Activated gamma-delta T cell treated with Interleukin-2 at 50 U/mL for 16 hours (primary cell): ENCODE data around the gene ITIH5.

ENCODE experiments used
- DNase-seq: peaks from one replicate; pipeline ENCODE4 v3.0.0-alpha.2; 2020

ITIH5 gene

GRCh38 chr10:7511612-7512011, 155.2 kb downstream of the ITIH5 start:
- DNase-seq = no peak
